Uterus (tissue), 2 donors: ENCODE results near the gene SLC16A1.

ENCODE experiments used
- POLR2A ChIP-seq, 2 donors: fragments of 450-650 bp; IDR thresholded peaks; one replicate each; pipeline ENCODE4 v1.6.1; 2016; ENCODE audit warnings: antibody characterized with exemption in 2 of 2, mild to moderate bottlenecking in 1 of 2, moderate library complexity in 1 of 2
- TF ChIP-seq, protein P1 (sequence below), 4 experiments: fragments of 200-600 bp in 2 of 4; fragments of 450-650 bp in 2 of 4; sonication (generic) in 2 of 4; IDR thresholded peaks; one replicate each; pipeline ENCODE4 v1.5.1; 2016 to 2019; ENCODE audit warnings: antibody characterized with exemption in 4 of 4, mild to moderate bottlenecking in 2 of 4, moderate library complexity in 1 of 4

- TF ChIP-seq POLR2A (IDR thresholded peaks at IDR 0.05), result no peak
- TF ChIP-seq, protein P1, sequence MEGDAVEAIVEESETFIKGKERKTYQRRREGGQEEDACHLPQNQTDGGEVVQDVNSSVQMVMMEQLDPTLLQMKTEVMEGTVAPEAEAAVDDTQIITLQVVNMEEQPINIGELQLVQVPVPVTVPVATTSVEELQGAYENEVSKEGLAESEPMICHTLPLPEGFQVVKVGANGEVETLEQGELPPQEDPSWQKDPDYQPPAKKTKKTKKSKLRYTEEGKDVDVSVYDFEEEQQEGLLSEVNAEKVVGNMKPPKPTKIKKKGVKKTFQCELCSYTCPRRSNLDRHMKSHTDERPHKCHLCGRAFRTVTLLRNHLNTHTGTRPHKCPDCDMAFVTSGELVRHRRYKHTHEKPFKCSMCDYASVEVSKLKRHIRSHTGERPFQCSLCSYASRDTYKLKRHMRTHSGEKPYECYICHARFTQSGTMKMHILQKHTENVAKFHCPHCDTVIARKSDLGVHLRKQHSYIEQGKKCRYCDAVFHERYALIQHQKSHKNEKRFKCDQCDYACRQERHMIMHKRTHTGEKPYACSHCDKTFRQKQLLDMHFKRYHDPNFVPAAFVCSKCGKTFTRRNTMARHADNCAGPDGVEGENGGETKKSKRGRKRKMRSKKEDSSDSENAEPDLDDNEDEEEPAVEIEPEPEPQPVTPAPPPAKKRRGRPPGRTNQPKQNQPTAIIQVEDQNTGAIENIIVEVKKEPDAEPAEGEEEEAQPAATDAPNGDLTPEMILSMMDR (IDR thresholded peaks at IDR 0.05), result no peak
These were observed 29.1 kb downstream of the SLC16A1 start for GRCh38 chr1:112926858-112927257.
